ENCODE measurements around the gene KRTAP5-3. TPM values are rescaled to one million over a fixed set of nuclear protein-coding genes. Genes with fewer than 3 reads are reported as not detected.
A peak's percentile ranks its signal among the peaks of the same experiment; 100 is the strongest.

Gene KRTAP5-3
- total and polyA plus RNA-seq, 9 of the 15 experiments (the other 6 are each of a cell fraction or from before 2014, with no cell fraction given): not detected

- TF ChIP-seq ARID2 (IDR thresholded peaks at IDR 0.05) (no peak), ZFP30 (CRISPR knock-in tag; IDR thresholded peaks at IDR 0.05; ENCODE audit: borderline replicate concordance) (no peak), SNAPC5 (CRISPR knock-in tag; IDR thresholded peaks at IDR 0.05) (no peak), ZC3H4 (CRISPR knock-in tag; IDR thresholded peaks at IDR 0.05; ENCODE audit: borderline replicate concordance) (no peak), ZNF239 (CRISPR knock-in tag; IDR thresholded peaks at IDR 0.05) (no peak), TRIM25 (IDR thresholded peaks at IDR 0.05; ENCODE audit: borderline replicate concordance) (no peak), NFIC (IDR thresholded peaks at IDR 0.05) (peak; percentile 10; the same call in 1 of the 2 replicates), USF2 (CRISPR knock-in tag; IDR thresholded peaks at IDR 0.05) (no peak), PRDM10 (IDR thresholded peaks at IDR 0.05; ENCODE audit: partially characterized antibody) (peak; percentile 36), RBM15 (IDR thresholded peaks at IDR 0.05; ENCODE audit: insufficient read depth, low read length) (no peak), SMAD1 (IDR thresholded peaks at IDR 0.05; ENCODE audit: low read depth, low read length, partially characterized antibody) (no peak), NFYB (IDR thresholded peaks at IDR 0.05; ENCODE audit: extremely low read depth, insufficient read length) (peak; percentile 78)
- TF ChIP-seq, protein P1, sequence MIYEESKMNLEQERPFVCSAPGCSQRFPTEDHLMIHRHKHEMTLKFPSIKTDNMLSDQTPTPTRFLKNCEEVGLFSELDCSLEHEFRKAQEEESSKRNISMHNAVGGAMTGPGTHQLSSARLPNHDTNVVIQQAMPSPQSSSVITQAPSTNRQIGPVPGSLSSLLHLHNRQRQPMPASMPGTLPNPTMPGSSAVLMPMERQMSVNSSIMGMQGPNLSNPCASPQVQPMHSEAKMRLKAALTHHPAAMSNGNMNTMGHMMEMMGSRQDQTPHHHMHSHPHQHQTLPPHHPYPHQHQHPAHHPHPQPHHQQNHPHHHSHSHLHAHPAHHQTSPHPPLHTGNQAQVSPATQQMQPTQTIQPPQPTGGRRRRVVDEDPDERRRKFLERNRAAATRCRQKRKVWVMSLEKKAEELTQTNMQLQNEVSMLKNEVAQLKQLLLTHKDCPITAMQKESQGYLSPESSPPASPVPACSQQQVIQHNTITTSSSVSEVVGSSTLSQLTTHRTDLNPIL (CRISPR knock-in tag; IDR thresholded peaks at IDR 0.05): no peak
Observed at GRCh38 chr11:1564535-1565172, 43.6 kb downstream of the KRTAP5-3 start (continued).

All from K562 (cell line).